ENCODE data around the gene BTBD19. TPM values are rescaled to one million over a fixed set of nuclear protein-coding genes. Genes with fewer than 3 reads are reported as not detected.

Gene BTBD19
- total and polyA plus RNA-seq, 9 donors = 2.9 to 9.5 (median 8.0) TPM

DNA sequence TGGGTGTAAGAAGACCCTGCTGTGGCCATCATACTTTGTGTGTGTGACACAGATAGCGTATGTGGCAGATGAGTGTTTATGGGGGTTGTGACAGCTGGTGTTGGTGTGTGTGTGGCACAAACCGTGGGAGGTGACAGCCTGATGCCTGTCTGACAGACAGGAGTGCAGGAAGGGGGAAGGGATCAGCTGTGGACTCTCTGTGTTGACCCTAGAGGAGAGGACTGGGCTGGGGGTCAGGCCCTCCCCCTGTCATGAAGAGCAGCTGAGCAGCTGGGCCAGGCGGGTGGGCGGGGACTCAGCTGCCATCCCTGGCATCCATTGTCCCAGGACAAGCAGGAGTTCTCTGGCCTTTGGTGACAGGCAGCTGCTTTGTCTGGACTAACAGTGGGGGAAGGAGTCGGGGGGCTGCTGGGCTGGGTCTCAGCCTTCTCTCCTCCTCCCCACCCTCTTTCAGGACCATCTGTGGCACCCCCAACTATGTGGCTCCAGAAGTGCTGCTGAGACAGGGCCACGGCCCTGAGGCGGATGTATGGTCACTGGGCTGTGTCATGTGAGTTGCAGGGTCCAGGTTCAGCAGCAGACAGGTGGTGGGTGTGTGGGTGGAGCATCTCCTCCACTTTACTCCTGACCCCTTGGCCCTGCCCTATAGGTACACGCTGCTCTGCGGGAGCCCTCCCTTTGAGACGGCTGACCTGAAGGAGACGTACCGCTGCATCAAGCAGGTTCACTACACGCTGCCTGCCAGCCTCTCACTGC, 5.8 kb upstream of the BTBD19 start:
- Histone ChIP-seq H3K27me3 (ENCODE audit: control insufficient read depth, insufficient read depth, low read length) (no peaks in the 10 kb centered on the region), H3K4me1 (ENCODE audit: control insufficient read depth, insufficient read depth, low read length) (peaks cover 68% of the 10 kb centered on the region), H3K4me3 (ENCODE audit: low read length) (peak overlapping the region; percentile 31), H3K36me3 (ENCODE audit: control insufficient read depth, insufficient read depth, low read length) (peaks cover 46% of the 10 kb centered on the region), H3K27ac (ENCODE audit: low read length) (peak overlapping the region; percentile 90), H3K9me3 (replicated peaks; ENCODE audit: control insufficient read depth, low read depth, low read length) (no peaks in the 10 kb centered on the region)
- WGBS (ENCODE audit: insufficient coverage) = 82% methylated on average over 8 of the region's 13 CpGs
- peak; percentile 76 for DNase-seq

DNA sequence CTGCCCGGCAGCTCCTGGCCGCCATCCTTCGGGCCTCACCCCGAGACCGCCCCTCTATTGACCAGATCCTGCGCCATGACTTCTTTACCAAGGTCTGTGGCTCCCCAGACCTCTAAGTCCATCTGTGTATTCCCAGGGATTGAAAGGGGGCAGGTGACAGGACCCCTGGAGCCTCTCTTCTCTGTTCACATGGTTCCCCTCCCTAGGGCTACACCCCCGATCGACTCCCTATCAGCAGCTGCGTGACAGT, 5.3 kb upstream of the BTBD19 start:
- Histone ChIP-seq H3K36me3 (ENCODE audit: control insufficient read depth, insufficient read depth, low read length) (peaks cover 46% of the 10 kb centered on the region), H3K27ac (ENCODE audit: low read length) (peak overlapping the region; percentile 90), H3K27me3 (ENCODE audit: control insufficient read depth, insufficient read depth, low read length) (no peaks in the 10 kb centered on the region), H3K4me3 (ENCODE audit: low read length) (no peak overlapping the region), H3K4me1 (ENCODE audit: control insufficient read depth, insufficient read depth, low read length) (peaks cover 73% of the 10 kb centered on the region), H3K9me3 (replicated peaks; ENCODE audit: control insufficient read depth, low read depth, low read length) (no peaks in the 10 kb centered on the region)
- no peak for DNase-seq
- WGBS (ENCODE audit: insufficient coverage) = 87% methylated on average over 6 of the region's 9 CpGs

DNA sequence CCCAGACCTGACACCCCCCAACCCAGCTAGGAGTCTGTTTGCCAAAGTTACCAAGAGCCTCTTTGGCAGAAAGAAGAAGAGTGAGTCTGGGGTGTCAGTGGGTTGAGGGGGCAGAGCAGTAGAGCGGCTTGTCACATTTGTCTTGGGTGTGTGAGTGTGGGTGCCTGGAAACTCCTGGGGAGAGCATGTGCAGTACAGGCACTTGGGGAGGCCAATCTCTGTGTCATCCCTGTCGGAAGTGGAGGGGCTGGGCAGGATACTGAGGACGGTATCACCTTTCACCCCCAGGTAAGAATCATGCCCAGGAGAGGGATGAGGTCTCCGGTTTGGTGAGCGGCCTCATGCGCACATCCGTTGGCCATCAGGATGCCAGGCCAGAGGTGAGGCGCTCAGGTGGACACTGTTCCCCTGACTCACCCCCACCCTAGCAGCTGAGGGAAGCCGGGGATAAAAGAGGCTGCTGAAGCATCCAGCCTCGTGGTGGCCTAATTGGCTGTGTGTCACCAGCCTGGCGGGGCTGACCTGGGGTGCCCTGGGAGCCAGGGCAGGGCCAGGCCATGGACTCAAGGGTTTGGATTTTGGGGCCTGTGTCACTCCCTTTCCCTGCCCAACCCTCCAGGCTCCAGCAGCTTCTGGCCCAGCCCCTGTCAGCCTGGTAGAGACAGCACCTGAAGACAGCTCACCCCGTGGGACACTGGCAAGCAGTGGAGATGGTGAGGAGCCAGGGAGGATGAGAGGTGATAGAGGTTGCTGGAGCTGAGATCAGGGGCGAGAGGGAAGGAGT, 4.8 kb upstream of the BTBD19 start:
- no peak overlapping the region for H3K4me3 ChIP-seq (ENCODE audit: low read length)

DNA sequence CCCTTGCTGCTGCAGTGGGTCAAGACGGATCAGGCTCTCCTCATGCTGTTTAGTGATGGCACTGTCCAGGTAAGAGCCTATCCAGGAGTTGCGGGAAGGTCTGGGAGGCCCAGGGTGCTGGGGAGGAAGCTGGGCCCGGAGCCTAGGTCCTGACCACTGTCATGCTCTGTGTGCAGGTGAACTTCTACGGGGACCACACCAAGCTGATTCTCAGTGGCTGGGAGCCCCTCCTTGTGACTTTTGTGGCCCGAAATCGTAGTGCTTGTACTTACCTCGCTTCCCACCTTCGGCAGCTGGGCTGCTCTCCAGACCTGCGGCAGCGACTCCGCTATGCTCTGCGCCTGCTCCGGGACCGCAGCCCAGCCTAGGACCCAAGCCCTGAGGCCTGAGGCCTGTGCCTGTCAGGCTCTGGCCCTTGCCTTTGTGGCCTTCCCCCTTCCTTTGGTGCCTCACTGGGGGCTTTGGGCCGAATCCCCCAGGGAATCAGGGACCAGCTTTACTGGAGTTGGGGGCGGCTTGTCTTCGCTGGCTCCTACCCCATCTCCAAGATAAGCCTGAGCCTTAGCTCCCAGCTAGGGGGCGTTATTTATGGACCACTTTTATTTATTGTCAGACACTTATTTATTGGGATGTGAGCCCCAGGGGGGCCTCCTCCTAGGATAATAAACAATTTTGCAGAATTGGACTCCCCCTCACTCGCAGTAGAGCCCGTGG, 2.9 kb upstream of the BTBD19 start:
- H3K27ac ChIP-seq (ENCODE audit: low read length) = no peak overlapping the region
- H3K4me3 ChIP-seq (ENCODE audit: low read length) = no peak overlapping the region
- DNase-seq = peak; percentile 38
- H3K27me3 ChIP-seq (ENCODE audit: control insufficient read depth, insufficient read depth, low read length) = no peaks in the 10 kb centered on the region
- peaks cover 89% of the 10 kb centered on the region for H3K4me1 ChIP-seq (ENCODE audit: control insufficient read depth, insufficient read depth, low read length)
- peaks cover 46% of the 10 kb centered on the region for H3K36me3 ChIP-seq (ENCODE audit: control insufficient read depth, insufficient read depth, low read length)
- no peaks in the 10 kb centered on the region for H3K9me3 ChIP-seq (replicated peaks; ENCODE audit: control insufficient read depth, low read depth, low read length)
- WGBS (ENCODE audit: insufficient coverage) = 86% methylated on average over 18 of the region's 20 CpGs

More for the DNA sequence above, 4.8 kb upstream of the BTBD19 start:
- Histone ChIP-seq H3K9me3 (replicated peaks; ENCODE audit: control insufficient read depth, low read depth, low read length) (no peaks in the 10 kb centered on the region), H3K4me1 (ENCODE audit: control insufficient read depth, insufficient read depth, low read length) (peaks cover 78% of the 10 kb centered on the region), H3K27me3 (ENCODE audit: control insufficient read depth, insufficient read depth, low read length) (no peaks in the 10 kb centered on the region), H3K27ac (ENCODE audit: low read length) (peak overlapping the region; percentile 90), H3K36me3 (ENCODE audit: control insufficient read depth, insufficient read depth, low read length) (peaks cover 46% of the 10 kb centered on the region)
- WGBS (ENCODE audit: insufficient coverage) = 79% methylated on average over 6 of the region's 13 CpGs
- DNase-seq = no peak

DNA sequence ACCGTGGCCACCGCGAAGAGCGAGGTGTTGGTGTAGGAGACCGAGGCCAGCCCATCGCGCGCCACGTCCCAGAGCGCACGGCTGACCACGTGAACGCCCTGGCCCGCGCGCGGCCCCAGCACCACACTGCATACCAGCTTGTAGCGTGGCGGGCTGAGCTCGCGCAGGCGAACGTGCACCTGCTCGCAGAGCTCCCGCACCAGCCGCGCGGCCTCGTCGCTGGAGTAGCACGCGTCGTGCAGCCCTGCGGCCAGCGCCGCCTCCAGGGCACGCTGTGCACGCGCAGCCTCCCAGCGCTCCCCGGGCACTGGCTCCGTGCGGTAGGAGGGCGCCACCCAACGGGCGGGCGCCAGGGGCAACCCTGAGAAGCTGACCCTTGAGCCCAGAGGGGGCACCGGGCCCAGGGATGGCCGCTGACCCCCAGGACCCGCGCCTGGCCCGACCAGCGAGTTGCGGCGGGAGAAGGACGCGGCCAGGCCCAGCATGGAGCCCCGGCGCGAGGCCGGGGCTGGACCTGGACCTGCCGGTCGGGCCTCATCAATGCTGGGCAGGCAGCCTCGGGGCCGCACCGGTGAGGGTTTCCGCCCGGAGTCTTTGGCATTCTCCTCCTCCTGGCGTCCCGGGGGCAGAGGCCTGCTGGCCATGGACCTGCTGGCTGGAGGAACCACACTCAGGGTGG, 2.2 kb upstream of the BTBD19 start:
- Histone ChIP-seq H3K4me3 (ENCODE audit: low read length) (no peak overlapping the region), H3K27ac (ENCODE audit: low read length) (peak overlapping the region; percentile 99), H3K9me3 (replicated peaks; ENCODE audit: control insufficient read depth, low read depth, low read length) (no peaks in the 10 kb centered on the region), H3K4me1 (ENCODE audit: control insufficient read depth, insufficient read depth, low read length) (peaks cover 87% of the 10 kb centered on the region), H3K27me3 (ENCODE audit: control insufficient read depth, insufficient read depth, low read length) (no peaks in the 10 kb centered on the region), H3K36me3 (ENCODE audit: control insufficient read depth, insufficient read depth, low read length) (peaks cover 46% of the 10 kb centered on the region)
- peak; percentile 16 for DNase-seq
- 89% methylated on average over 62 of the region's 70 CpGs for WGBS (ENCODE audit: insufficient coverage)

DNA sequence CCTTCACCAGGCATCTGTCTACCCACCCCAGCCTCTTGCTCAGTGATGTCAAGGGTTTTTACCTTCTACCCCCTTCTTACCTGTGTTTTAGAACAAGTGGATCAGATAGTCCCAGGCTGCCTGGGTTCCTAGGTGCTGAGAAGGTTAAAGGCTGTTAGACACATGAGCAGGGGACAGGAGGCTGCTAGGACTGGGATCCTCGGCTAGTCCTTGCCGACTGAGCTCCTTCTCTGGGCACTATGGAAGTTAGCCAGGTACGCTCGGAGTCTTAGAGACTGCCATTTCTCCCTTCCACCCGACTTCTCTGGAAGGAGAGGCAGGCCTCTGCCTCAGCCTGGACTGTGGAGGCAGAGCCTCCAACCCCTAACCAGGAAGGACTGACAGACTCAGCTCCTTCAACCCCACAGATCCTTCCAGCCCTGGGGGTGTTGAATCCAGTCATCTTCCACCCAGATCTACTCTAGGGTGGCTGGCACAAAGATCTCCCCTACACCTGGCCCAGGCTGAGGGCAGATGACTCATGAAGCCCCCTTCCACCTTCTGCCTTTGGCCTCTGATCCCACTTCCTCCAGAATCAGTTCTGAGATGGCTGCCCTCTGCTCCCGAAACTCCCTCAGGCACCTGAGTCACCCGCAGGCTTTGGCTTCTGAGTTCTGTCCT, 1.5 kb upstream of the BTBD19 start, which contains the start of gene DYNLT4:
DYNLT4 (minus strand) TSS at position 648 of the 660 bp plus-strand sequence. CDS start 683 bp downstream, outside the sequence.
- WGBS (ENCODE audit: insufficient coverage) = 40% methylated on average over 2 of the region's 7 CpGs
- peak within 1 kb of the TSS; percentile 32 for H3K4me3 ChIP-seq (ENCODE audit: low read length)
- peak within 1 kb of the TSS; percentile 99 for H3K27ac ChIP-seq (ENCODE audit: low read length)
- H3K27me3 ChIP-seq (ENCODE audit: control insufficient read depth, insufficient read depth, low read length) = no peaks in the 10 kb centered on the region
- peak; percentile 52 for DNase-seq
- H3K4me1 ChIP-seq (ENCODE audit: control insufficient read depth, insufficient read depth, low read length) = peaks cover 85% of the 10 kb centered on the region
- peaks cover 46% of the 10 kb centered on the region for H3K36me3 ChIP-seq (ENCODE audit: control insufficient read depth, insufficient read depth, low read length)
- H3K9me3 ChIP-seq (replicated peaks; ENCODE audit: control insufficient read depth, low read depth, low read length) = no peaks in the 10 kb centered on the region

DNA sequence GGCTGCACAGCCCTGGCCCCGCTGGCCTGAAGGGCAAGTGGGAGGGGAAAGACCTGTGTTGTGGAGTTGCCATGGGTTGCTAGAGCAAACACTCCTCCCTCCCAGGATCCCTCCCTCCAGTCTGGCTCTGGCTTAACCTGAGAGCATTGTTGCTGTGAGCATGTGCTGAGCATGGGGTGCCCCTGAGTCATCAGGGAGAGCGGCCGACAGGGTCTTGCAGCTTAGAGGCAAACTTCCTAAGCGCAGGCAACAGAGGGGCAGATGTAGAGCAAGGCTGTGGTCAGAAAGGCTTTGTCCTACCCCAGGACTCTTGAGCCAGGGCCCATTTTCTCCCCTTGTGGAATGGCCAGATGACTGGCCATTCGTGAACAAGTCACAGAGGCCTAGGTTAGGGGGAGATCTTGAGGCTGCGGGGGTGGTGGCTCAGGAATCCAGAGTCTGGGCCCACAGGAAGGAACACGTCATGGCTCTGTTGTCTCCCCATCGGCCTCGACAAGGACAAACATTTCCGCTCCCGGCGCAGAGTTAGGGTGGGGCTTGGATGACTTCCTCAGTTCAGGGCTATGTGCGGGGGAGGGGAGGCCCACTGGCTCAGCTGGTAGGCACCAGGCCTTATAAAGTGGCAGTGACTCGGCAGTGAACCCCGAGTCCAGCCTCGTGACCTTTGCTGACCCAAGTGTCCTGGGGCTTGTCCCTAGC, 810 bp upstream of the BTBD19 start:
- Histone ChIP-seq H3K4me1 (ENCODE audit: control insufficient read depth, insufficient read depth, low read length) (peaks cover 84% of the 10 kb centered on the region), H3K27me3 (ENCODE audit: control insufficient read depth, insufficient read depth, low read length) (no peaks in the 10 kb centered on the region), H3K27ac (ENCODE audit: low read length) (peak overlapping the region; percentile 99), H3K9me3 (replicated peaks; ENCODE audit: control insufficient read depth, low read depth, low read length) (no peaks in the 10 kb centered on the region), H3K4me3 (ENCODE audit: low read length) (no peak overlapping the region), H3K36me3 (ENCODE audit: control insufficient read depth, insufficient read depth, low read length) (peaks cover 46% of the 10 kb centered on the region)
- DNase-seq = peak; percentile 99
- WGBS (ENCODE audit: insufficient coverage) = 6% methylated on average over 12 of the region's 16 CpGs

DNA sequence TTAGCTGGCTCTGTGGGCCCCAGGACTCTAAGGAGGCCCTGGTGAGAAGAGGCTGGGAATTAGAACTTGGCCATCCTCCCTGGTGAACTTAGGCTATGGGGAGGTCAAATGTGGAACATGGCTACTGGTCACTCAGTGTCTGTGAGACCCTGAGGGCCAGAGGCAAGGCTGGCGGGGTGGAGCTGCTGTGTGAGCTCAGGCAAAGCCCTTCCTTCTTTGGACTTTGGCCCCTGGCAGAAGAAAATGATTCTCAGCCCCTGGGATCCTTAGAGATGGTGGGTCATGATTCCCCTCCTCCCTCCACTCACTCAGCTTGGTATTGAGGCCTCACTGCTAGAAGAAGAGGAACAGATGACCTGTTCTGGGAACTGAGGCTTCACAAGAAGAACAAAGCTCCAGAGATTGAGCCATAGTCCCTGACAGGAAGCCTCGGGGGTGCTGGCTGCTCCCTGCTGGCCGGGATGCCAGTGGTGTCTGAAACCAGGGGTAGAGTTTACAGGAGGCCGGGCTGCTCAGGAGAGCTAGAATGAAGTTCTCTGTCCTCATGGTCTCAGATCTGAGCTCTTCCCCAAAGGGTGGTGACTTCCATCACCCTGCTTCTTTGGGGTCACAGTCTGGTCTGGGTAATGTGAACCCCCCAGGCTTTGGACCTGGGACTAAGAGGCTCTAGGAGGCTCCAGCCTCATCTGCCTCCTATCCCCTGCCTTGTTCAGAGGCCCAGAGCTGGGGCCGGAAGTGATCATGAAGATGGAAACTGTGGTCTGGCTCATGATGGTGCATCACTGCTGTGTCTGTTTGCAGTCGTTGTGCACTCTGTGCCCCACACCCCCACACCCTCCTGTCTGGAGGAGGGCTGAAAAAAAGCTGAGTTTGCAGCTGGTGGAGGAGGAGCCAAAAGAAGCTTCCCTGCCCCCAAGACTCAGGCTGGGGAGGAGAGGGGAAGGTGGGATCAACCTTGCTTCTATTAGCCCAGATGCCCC, 905 bp downstream of the BTBD19 start:
- Histone ChIP-seq H3K27me3 (ENCODE audit: control insufficient read depth, insufficient read depth, low read length) (no peaks in the 10 kb centered on the region), H3K36me3 (ENCODE audit: control insufficient read depth, insufficient read depth, low read length) (peaks cover 29% of the 10 kb centered on the region), H3K27ac (ENCODE audit: low read length) (peak overlapping the region; percentile 99), H3K9me3 (replicated peaks; ENCODE audit: control insufficient read depth, low read depth, low read length) (no peaks in the 10 kb centered on the region), H3K4me3 (ENCODE audit: low read length) (peak overlapping the region; percentile 32), H3K4me1 (ENCODE audit: control insufficient read depth, insufficient read depth, low read length) (peaks cover 77% of the 10 kb centered on the region)
- DNase-seq = peak; percentile 88
- 10% methylated on average over 2 of the region's 6 CpGs for WGBS (ENCODE audit: insufficient coverage)
